ENCODE measurements around the gene IFNL4.

IFNL4 gene

DNA sequence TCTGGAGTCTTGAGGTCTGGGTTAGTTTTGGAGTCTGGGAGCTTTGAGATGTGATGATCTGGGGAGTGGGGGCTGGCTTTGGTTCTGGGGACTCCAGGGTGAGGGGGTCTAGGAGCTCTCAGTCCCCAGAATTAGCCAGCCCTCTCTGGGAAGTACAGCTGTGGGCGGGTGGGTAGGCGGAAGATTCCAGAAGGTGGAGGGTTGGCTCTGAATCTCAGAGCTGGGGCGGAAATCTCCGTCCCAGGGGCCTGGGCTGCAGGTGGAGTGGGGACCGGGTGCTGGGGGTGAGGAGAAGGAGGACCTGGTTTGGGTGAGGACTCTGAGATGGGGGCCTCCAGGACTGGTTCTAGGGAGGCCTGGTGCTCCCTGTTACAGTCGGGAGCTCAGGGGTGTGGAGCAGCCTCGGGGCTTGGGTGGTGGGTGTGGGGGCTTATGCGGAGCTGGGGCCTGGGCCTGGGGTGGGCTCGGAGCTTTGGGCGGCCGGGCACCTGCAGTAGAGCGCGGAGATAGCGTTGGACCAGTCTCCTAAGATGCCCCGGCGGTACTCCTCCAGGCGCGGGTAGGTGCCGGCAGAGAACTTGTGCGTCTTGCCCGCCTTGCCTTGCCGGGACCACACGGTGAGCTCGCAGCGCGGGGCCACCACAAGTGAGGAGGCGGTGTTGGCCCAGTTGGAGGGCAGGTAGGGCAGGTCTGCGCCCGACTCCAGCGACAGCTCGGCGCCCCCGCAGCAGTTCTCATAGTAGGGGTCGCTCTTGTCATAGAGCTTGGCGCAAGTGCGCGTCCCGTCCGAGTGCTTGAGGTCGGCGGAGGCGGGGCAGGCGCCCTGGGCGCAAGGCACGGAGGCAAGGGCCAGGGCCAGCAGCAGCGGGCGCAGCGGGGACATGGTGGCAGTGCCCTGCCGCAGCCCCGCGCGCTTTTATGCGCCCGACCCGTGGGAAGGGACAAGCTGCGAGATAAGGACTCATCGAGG lies 45.0 kb downstream of the IFNL4 start, which contains the start of gene SYCN:
Gene SYCN, minus strand, starts transcription at position 892 of the 970 bp plus-strand sequence. Its CDS starts 9 bp downstream, at position 883.
- no peak for TF ChIP-seq CTCF (IDR thresholded peaks at IDR 0.05; ENCODE audit: borderline replicate concordance, insufficient read depth, low read depth, low read length)
- H3K4me3 ChIP-seq (ENCODE audit: low read depth, low read length) = no peak within 1 kb of the TSS

DNA sequence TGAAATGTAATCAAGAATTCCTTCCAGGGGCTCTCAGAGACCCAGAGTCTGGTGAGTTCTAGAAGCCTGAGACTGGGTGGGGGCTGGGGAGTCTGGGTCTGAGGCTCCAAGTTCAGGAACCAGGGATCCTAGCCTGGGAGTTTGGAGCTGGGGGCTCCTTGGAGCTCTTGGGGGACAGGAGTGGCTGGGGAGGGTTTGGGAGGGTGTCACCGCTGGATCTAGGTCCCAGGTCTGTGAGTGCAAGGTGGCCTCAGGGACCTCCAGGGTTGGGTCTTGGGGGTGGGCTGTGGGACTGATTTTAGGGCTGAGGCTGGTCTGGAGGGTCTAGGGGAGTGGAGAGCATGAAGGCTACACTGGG lies 45.7 kb downstream of the IFNL4 start:
- no peak overlapping the region for H3K4me3 ChIP-seq (ENCODE audit: low read depth, low read length)
- no peak for TF ChIP-seq CTCF (IDR thresholded peaks at IDR 0.05; ENCODE audit: borderline replicate concordance, insufficient read depth, low read depth, low read length)

DNA sequence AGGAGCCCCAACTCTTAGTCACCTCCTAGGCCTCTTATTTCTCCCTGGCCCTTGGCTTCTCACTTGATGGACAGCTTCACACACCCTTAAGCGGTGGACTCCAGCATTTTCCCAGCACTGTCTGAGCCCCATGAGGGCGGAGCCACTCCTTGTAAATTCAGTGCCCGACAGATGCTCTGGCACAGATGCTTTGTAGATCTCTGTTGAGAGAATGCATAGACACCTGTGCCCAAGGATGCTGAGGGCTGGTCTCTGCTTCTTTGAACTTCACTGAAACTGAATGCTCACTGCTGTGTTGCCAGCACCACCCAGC lies 47.9 kb downstream of the IFNL4 start:
- no peak for TF ChIP-seq CTCF (IDR thresholded peaks at IDR 0.05; ENCODE audit: borderline replicate concordance, insufficient read depth, low read depth, low read length)
- no peak overlapping the region for H3K4me3 ChIP-seq (ENCODE audit: low read depth, low read length)

- no peak for TF ChIP-seq CTCF (IDR thresholded peaks at IDR 0.05; ENCODE audit: borderline replicate concordance, insufficient read depth, low read depth, low read length)
- H3K4me3 ChIP-seq (ENCODE audit: low read depth, low read length) = no peak overlapping the region
Observed at GRCh38 chr19:39200066-39200802, 48.4 kb downstream of the IFNL4 start.

DNA sequence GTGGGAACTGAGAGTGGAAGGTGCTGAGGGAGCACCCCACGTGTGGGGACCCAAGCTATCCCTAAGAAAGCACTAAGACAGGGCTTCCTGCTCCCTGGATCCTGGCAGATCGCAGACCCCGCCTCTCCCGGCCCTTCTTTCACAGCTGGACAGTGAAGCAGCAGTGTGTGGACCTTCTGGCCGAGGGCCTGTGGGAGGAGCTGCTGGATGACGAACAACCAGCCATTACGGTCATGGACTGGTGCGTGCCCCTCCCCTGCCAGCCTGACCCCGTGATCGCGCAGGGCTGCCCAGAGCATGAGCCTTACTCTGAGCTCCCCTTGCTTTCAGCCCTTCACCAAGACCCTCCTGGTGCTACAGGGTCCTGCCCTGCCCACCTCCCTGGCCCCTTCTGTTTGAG lies 49.6 kb downstream of the IFNL4 start:
- TF ChIP-seq CTCF (IDR thresholded peaks at IDR 0.05; ENCODE audit: borderline replicate concordance, insufficient read depth, low read depth, low read length) = no peak

GRCh38 chr19:39197808-39198207 lies 50.8 kb downstream of the IFNL4 start:
- no peak for TF ChIP-seq CTCF (IDR thresholded peaks at IDR 0.05; ENCODE audit: borderline replicate concordance, insufficient read depth, low read depth, low read length)
- no peak overlapping the region for H3K4me3 ChIP-seq (ENCODE audit: low read depth, low read length)

More for the DNA sequence above, 49.6 kb downstream of the IFNL4 start:
- H3K4me3 ChIP-seq (ENCODE audit: low read depth, low read length) = no peak overlapping the region

All from GM12875 (cell line).